A549 (cell line): ENCODE measurements around the gene GRM5. TPM values are rescaled to one million over a fixed set of nuclear protein-coding genes. Genes with fewer than 3 reads are reported as not detected.

ENCODE experiments used
- ATAC-seq, 2 experiments: fragments of 200-7000 bp in 1 of 2; fragments of >200 bp in 1 of 2; cut with Nextera tagmentation in 1 of 2; cut with Tn5 transposase in 1 of 2; 3 replicates each; pipeline versions ENCODE4 v1.8.0 to v1.9.1; 2018 to 2020; ENCODE audit warnings: mild to moderate bottlenecking in 1 of 2, moderate library complexity in 1 of 2
- CTCF ChIA-PET: fragments of 300-600 bp; sonication (Branson Sonifier 250); formaldehyde crosslinking; extraction: SDS; loops from one replicate; lab custom pipeline; 2021; ENCODE audit warnings: antibody characterized with exemption, inconsistent platforms; lab: Yijun Ruan, JAX
- POLR2A ChIA-PET: fragments of 350-600 bp; formaldehyde crosslinking; extraction: SDS; loops from one replicate; lab custom pipeline; 2021; ENCODE audit warnings: antibody characterized with exemption, inconsistent platforms; lab: Yijun Ruan, JAX
- DNase-seq, 2 experiments: peaks; one replicate each; pipeline versions ENCODE4 v3.0.0 to v3.0.0-alpha.2; 2011 to 2016; ENCODE audit warnings: low read depth in 1 of 2, low spot score in 1 of 2
- FAIRE-seq: peaks from 2 replicates; lab custom pipeline; 2011; peaks lifted over from hg19 to GRCh38; lab: Jason Lieb, UNC
- H3K27ac ChIP-seq, 2 experiments: fragments of >200 bp; sonication (Bioruptor Twin); formaldehyde crosslinking; 3 replicates each; pipeline ENCODE4 v1.5.1; 2016 to 2017
- H3K4me1 ChIP-seq: fragments of >200 bp; sonication (Bioruptor Twin); formaldehyde crosslinking; 3 replicates; pipeline ENCODE4 v1.6.1; 2016
- H3K4me2 ChIP-seq: fragments of >200 bp; sonication (Bioruptor Twin); formaldehyde crosslinking; 3 replicates; pipeline ENCODE4 v1.6.1; 2016
- H3K4me3 ChIP-seq: fragments of >200 bp; sonication (Bioruptor Twin); formaldehyde crosslinking; 3 replicates; pipeline ENCODE4 v1.5.1; 2016
- H3K9me3 ChIP-seq: fragments of >200 bp; sonication (Bioruptor Twin); formaldehyde crosslinking; 3 replicates; pipeline ENCODE4 v1.6.1; 2016
- CBX2 ChIP-seq: fragments of 200-600 bp; sonication (generic); IDR thresholded peaks from 2 replicates; pipeline ENCODE4 v1.6.1; 2016; ENCODE audit warnings: low read depth, mild to moderate bottlenecking, borderline replicate concordance
- CBX8 ChIP-seq: fragments of 200-600 bp; sonication (generic); IDR thresholded peaks from 2 replicates; pipeline ENCODE4 v1.6.1; 2016
- GATA3 ChIP-seq: IDR thresholded peaks from 2 replicates; pipeline ENCODE4 v1.6.1; 2012; ENCODE audit warnings: borderline replicate concordance
- HOXA7 ChIP-seq: fragments of 250-450 bp; sonication (Bioruptor Pico); IDR thresholded peaks from 2 replicates; pipeline ENCODE4 v1.5.0; 2020; ENCODE audit warnings: mild to moderate bottlenecking, moderate library complexity
- HOXB13 ChIP-seq: fragments of 250-450 bp; sonication (Bioruptor Pico); IDR thresholded peaks from 2 replicates; pipeline ENCODE4 v1.5.0; 2020; ENCODE audit warnings: low read depth, mild to moderate bottlenecking, moderate library complexity
- KDM1A ChIP-seq: fragments of 200-600 bp; sonication (generic); IDR thresholded peaks from 2 replicates; pipeline ENCODE4 v1.6.1; 2016; ENCODE audit warnings: low read depth, mild to moderate bottlenecking
- KDM5A ChIP-seq: fragments of 200-600 bp; sonication (generic); IDR thresholded peaks from 2 replicates; pipeline ENCODE4 v1.6.1; 2016; ENCODE audit warnings: antibody characterized with exemption, mild to moderate bottlenecking
- MAZ ChIP-seq: fragments of 150-350 bp; IDR thresholded peaks from 2 replicates; pipeline ENCODE4 v1.6.1; 2014; ENCODE audit warnings: antibody characterized with exemption, low read depth, low read length, borderline replicate concordance
- NPAS2 ChIP-seq: fragments of 250-450 bp; sonication (Bioruptor Pico); IDR thresholded peaks from 2 replicates; pipeline ENCODE4 v1.8.0; 2022; ENCODE audit warnings: mild to moderate bottlenecking, moderate library complexity, borderline replicate concordance
- PHF8 ChIP-seq: fragments of 200-600 bp; sonication (generic); IDR thresholded peaks from 2 replicates; pipeline ENCODE4 v1.6.1; 2016; ENCODE audit warnings: low read depth, mild to moderate bottlenecking, antibody characterized with exemption, moderate library complexity, borderline replicate concordance
- POLR2A ChIP-seq: IDR thresholded peaks from 2 replicates; pipeline ENCODE4 v1.6.1; 2012; ENCODE audit warnings: mild to moderate bottlenecking, low read length
- POLR2AphosphoS2 ChIP-seq: conservative IDR thresholded peaks from 2 replicates; pipeline ENCODE4 v1.6.1; 2012; ENCODE audit warnings: low read length, improper control_type of control experiment, inconsistent platforms
- RCOR1 ChIP-seq: fragments of 150-350 bp; IDR thresholded peaks from 2 replicates; pipeline ENCODE4 v1.6.1; 2014; ENCODE audit warnings: antibody characterized with exemption, low read length, low read depth
- RFX5 ChIP-seq: fragments of 450-650 bp; IDR thresholded peaks from 2 replicates; pipeline ENCODE4 v1.7.1; 2014; ENCODE audit warnings: antibody characterized with exemption, mild to moderate bottlenecking, moderate library complexity
- RNF2 ChIP-seq: fragments of 200-600 bp; sonication (generic); IDR thresholded peaks from 2 replicates; pipeline ENCODE4 v1.6.1; 2016; ENCODE audit warnings: low read depth, mild to moderate bottlenecking, antibody characterized with exemption, moderate library complexity, borderline replicate concordance
- SMC3 ChIP-seq: fragments of >200 bp; sonication (Bioruptor Twin); formaldehyde crosslinking; IDR thresholded peaks from 3 replicates; pipeline ENCODE4 v1.6.1; 2018; ENCODE audit warnings: inconsistent platforms
- ZC3H11A ChIP-seq: fragments of 450-650 bp; IDR thresholded peaks from 2 replicates; pipeline ENCODE4 v1.6.1; 2014; ENCODE audit warnings: antibody characterized with exemption, mild to moderate bottlenecking
- WGBS: methylation state at CpG from one replicate; pipeline ENCODE4 v1.1.6; 2017; ENCODE audit errors: missing lambda C conversion rate; 5-methylcytosine and 5-hydroxymethylcytosine counted together
- polyA plus RNA-seq, 4 experiments: library from polyadenylated mRNA; depleted of rRNA in 3 of 4; stranded (reverse); fragments of >200 nt; fragmentation: RNase III in 1 of 4; extraction: RNeasy Plus Mini Kit Qiagen cat#74134 plus additional on column Dnase treatment in 1 of 4; gene quantifications; 2 replicates in 3 of 4; 3 replicates in 1 of 4; pipeline ENCODE4 v1.2.3, GENCODE V29; 2011 to 2017
- TF ChIP-seq, protein P1 (sequence below): fragments of 250-450 bp; sonication (Bioruptor Pico); IDR thresholded peaks from 2 replicates; pipeline ENCODE4 v1.5.0; 2020; ENCODE audit warnings: low read depth, mild to moderate bottlenecking, moderate library complexity
- TF ChIP-seq, protein P2 (sequence below): fragments of >200 bp; sonication (Bioruptor Twin); formaldehyde crosslinking; IDR thresholded peaks from 3 replicates; pipeline ENCODE4 v1.5.1; 2016
- TF ChIP-seq, protein P3 (sequence below): fragments of 250-450 bp; sonication (Bioruptor Pico); IDR thresholded peaks from 2 replicates; pipeline ENCODE4 v1.5.0; 2021; ENCODE audit warnings: mild to moderate bottlenecking, moderate library complexity, borderline replicate concordance
- TF ChIP-seq, protein P4 (sequence below): fragments of >200 bp; sonication (Bioruptor Twin); formaldehyde crosslinking; IDR thresholded peaks from 3 replicates; pipeline ENCODE4 v1.6.1; 2016

GRM5 gene
- polyA plus RNA-seq, 2 of the 4 experiments (the other 2 are of a cell fraction) = 0.01 TPM; not detected in 1

DNA sequence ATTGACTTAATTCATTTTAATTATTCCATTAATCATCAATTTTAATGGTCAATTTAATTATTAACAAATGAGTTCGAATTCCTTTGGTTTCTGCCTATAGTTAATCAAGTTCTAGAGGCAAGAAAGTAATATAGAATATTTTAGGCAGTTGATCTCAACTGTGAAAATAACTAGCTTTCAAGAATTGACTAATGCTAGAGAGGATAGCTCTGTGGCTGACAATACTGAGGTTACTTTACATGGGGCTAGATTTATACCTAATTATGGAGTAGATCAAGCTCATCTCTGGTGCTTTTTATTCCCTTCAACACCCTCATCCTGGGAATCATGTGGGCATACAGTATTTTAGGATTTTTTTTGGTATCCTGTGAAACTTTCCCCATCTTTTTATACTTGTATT lies 259.4 kb downstream of the GRM5 start:
- FAIRE-seq = no peak
- CTCF ChIA-PET = no interaction called here
- no peak for ATAC-seq
- H3K9me3 ChIP-seq = no peaks in the 10 kb centered on the region
- H3K4me1 ChIP-seq = no peaks in the 10 kb centered on the region
- no peak for DNase-seq
- H3K27ac ChIP-seq = no peak overlapping the region
- TF ChIP-seq, protein P1, sequence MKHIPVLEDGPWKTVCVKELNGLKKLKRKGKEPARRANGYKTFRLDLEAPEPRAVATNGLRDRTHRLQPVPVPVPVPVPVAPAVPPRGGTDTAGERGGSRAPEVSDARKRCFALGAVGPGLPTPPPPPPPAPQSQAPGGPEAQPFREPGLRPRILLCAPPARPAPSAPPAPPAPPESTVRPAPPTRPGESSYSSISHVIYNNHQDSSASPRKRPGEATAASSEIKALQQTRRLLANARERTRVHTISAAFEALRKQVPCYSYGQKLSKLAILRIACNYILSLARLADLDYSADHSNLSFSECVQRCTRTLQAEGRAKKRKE (CRISPR knock-in tag) = no peak
- no peak for TF ChIP-seq RFX5
- no peak for TF ChIP-seq CBX8
- no peak for TF ChIP-seq MAZ
- no peak for TF ChIP-seq KDM1A
- no peak for TF ChIP-seq POLR2AphosphoS2
- 0% methylated on average over 1 of the region's 1 CpG for WGBS
- no peak overlapping the region for H3K4me2 ChIP-seq
- POLR2A ChIA-PET = no interaction called here
- H3K4me3 ChIP-seq = no peak overlapping the region

GRCh38 chr11:88801484-88802123 lies 264.2 kb downstream of the GRM5 start:
- POLR2A ChIA-PET = no interaction called here
- CTCF ChIA-PET = no interaction called here
- H3K4me2 ChIP-seq = no peak overlapping the region
- no peak for TF ChIP-seq GATA3
- TF ChIP-seq, protein P2, sequence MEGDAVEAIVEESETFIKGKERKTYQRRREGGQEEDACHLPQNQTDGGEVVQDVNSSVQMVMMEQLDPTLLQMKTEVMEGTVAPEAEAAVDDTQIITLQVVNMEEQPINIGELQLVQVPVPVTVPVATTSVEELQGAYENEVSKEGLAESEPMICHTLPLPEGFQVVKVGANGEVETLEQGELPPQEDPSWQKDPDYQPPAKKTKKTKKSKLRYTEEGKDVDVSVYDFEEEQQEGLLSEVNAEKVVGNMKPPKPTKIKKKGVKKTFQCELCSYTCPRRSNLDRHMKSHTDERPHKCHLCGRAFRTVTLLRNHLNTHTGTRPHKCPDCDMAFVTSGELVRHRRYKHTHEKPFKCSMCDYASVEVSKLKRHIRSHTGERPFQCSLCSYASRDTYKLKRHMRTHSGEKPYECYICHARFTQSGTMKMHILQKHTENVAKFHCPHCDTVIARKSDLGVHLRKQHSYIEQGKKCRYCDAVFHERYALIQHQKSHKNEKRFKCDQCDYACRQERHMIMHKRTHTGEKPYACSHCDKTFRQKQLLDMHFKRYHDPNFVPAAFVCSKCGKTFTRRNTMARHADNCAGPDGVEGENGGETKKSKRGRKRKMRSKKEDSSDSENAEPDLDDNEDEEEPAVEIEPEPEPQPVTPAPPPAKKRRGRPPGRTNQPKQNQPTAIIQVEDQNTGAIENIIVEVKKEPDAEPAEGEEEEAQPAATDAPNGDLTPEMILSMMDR = no peak
- TF ChIP-seq, protein P1 (CRISPR knock-in tag) = no peak
- TF ChIP-seq PHF8 = no peak
- no peak for TF ChIP-seq POLR2A
- no peak for TF ChIP-seq MAZ
- TF ChIP-seq, protein P3, sequence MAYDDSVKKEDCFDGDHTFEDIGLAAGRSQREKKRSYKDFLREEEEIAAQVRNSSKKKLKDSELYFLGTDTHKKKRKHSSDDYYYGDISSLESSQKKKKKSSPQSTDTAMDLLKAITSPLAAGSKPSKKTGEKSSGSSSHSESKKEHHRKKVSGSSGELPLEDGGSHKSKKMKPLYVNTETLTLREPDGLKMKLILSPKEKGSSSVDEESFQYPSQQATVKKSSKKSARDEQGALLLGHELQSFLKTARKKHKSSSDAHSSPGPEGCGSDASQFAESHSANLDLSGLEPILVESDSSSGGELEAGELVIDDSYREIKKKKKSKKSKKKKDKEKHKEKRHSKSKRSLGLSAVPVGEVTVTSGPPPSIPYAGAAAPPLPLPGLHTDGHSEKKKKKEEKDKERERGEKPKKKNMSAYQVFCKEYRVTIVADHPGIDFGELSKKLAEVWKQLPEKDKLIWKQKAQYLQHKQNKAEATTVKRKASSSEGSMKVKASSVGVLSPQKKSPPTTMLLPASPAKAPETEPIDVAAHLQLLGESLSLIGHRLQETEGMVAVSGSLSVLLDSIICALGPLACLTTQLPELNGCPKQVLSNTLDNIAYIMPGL = no peak
- TF ChIP-seq CBX2 = no peak
- no peak for TF ChIP-seq NPAS2 (CRISPR knock-in tag)
- no peak for TF ChIP-seq HOXA7 (CRISPR knock-in tag)
- TF ChIP-seq ZC3H11A = no peak
- no peak for TF ChIP-seq KDM5A
- no peak for TF ChIP-seq RFX5
- no peak for TF ChIP-seq SMC3
- no peak for TF ChIP-seq RCOR1
- TF ChIP-seq POLR2AphosphoS2 = no peak
- no peak for TF ChIP-seq RNF2
- TF ChIP-seq, protein P4, sequence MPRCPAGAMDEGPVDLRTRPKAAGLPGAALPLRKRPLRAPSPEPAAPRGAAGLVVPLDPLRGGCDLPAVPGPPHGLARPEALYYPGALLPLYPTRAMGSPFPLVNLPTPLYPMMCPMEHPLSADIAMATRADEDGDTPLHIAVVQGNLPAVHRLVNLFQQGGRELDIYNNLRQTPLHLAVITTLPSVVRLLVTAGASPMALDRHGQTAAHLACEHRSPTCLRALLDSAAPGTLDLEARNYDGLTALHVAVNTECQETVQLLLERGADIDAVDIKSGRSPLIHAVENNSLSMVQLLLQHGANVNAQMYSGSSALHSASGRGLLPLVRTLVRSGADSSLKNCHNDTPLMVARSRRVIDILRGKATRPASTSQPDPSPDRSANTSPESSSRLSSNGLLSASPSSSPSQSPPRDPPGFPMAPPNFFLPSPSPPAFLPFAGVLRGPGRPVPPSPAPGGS = no peak
- no peak for TF ChIP-seq CBX8
- TF ChIP-seq HOXB13 (CRISPR knock-in tag) = no peak
- no peak for DNase-seq
- ATAC-seq = no peak
- no peaks in the 10 kb centered on the region for H3K9me3 ChIP-seq
- no peak overlapping the region for H3K4me3 ChIP-seq
- no peaks in the 10 kb centered on the region for H3K4me1 ChIP-seq
- no peak overlapping the region for H3K27ac ChIP-seq
- FAIRE-seq = no peak
- WGBS = 30% methylated on average over 2 of the region's 2 CpGs
